GM21390 (cell line): ENCODE results near the gene MIP.
"Not testable (repeated sequence)": the region's sequence is repeated elsewhere in the genome, so short reads cannot be mapped to it uniquely, and the experiment has no call there.

Experiments used
- ATAC-seq: cut with Tn5 transposase; IDR thresholded peaks from one replicate; pipeline ENCODE4 v1.9.1; 2021; ENCODE audit not compliant: unreplicated experiment

MIP gene

DNA sequence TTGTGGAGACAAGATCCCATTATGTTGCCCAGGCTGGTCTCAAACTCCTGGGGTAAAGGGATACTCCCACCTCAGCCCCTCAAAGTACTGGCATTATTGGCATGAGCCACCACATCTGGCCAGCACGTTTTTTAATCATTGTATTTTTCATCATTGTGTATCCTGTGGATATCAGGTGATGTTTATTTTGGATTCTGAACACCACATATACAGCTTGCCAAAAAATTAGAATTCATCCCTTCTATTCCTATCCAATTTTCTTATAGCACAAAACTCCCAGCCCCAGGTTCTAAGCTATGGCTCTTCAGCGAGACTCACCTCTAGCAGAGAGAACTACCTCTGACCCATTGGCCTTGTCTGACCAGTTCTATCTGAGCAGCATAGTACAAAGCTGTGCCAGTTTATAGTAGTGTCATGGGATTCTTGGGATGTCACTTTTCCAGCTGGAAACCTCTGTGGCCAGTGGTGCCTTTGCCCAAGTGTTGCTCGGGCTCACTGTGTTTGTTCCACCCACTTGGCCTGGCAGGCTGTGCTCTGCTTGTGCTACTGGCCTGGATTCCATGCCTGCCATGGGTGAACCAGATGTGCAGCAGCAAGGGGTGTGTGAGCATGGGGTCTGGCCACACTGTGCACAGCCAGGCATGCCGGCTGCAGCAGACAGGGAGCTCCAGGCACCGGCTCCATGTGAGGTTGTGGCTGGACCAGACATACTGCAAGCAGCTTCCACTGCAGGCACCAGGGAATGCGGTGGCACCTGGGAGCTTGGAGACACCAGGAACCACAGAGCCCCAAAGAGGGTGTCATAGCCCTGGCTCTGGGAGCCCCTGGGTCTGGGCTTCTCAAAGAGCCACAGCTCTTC is 42.4 kb downstream of the MIP start:
- ATAC-seq, result no peak

DNA sequence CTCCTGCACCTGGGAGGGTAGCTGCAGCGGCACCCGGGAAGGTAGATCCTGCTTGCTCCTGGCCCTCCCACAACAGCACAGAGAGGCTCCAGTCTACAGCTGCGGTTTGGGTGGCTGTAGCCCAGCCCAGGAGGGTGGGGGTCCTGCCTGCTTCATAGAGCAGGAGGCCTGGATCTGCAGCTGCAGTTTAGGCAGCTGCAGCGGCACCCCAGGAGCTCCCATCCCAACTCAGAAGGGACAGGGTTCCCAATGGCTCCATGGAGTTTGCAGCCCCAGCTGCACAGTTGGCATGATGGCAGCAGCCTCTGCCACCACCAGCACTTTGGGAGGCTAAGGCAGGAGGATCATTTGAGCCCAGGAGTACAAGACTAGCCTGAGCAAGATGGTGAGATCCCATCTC is 43.7 kb downstream of the MIP start:
- no peak for ATAC-seq

DNA sequence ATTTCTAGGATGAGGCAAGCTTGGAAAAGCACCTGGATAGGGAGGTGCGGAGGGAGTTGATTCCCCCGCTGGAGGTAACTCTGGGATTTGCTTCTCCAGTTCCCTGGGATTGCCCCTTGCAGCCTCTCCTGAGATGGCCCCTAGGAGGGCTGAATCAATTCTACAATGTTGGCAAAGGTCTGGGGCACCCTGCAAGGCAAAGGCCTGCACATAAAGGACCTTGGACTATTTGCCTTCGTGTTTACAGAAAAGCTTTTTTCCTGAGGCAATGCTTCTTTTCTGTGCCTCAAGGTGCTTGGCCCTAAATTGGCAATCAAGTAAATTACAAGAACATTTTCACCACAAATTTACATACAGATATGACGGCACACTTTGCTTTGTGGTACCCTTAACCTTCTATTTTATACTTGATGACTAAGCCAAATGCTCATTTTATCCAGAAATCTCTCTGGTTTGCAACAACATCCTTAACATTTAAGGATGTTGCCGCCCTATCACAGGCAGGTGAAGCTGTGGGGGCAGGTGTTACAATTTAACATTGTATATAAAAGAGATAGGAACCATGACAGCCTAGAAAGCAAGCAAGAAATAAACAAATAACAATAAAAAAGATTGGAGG is 45.5 kb downstream of the MIP start:
- ATAC-seq, result no peak

DNA sequence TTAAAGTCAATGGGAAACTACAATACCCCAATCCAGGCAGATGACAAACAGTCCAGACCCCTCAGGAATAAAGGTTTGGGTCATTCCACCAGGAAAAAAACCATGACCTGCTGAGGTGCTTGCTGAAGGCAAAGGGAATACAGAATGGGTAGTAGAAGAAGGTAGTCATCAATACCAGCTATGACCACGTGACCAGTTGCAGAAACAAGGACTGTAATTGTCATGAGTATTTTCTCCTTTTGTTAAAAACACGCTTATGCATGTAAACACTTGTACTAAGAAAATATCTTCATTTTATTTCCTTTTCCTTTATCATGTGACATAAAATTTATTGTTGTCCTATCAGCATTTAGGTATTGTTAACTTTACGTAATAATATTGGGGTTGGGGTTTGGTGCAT is 50.2 kb downstream of the MIP start:
- ATAC-seq, result not testable (repeated sequence)

DNA sequence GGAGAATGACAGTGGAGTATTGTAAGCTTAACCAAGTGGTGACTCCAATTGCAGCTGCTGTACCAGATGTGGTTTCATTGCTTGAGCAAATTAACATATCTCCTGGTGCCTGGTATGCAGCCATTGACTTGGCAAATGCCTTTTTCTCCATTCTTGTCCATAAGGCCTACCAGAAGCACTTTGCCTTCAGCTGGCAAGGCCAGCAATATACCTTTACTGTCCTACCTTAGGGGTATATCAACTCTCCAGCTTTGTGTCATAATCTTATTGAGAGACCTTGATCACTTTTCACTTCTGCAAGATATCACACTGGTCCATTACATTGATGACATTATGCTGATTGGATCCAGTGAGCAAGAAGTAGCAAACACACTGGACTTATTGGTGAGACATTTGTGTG is 52.8 kb downstream of the MIP start:
- ATAC-seq, result not testable (repeated sequence)

DNA sequence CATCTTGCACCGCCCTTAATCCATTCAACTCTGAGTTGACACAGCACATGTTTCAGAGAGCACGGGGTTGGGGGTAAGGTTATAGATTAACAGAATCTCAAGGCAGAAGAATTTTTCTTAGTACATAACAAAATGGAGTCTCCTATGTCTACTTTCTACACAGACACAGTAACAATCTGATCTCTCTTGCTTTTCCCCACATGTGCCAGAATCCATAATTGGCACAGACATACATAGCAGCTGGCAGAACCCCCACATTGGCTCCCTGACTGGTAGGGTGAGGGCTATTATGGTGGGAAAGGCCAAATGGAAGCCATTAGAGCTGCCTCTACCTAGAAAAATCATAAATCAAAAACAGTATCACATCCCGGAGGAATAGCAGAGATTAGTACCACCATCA is 53.3 kb downstream of the MIP start:
- not testable (repeated sequence) for ATAC-seq
